ENCODE results near the gene DNM3.
"Not testable (repeated sequence)": the region's sequence is repeated elsewhere in the genome, so short reads cannot be mapped to it uniquely, and the experiment has no call there.

DNM3 gene

DNA sequence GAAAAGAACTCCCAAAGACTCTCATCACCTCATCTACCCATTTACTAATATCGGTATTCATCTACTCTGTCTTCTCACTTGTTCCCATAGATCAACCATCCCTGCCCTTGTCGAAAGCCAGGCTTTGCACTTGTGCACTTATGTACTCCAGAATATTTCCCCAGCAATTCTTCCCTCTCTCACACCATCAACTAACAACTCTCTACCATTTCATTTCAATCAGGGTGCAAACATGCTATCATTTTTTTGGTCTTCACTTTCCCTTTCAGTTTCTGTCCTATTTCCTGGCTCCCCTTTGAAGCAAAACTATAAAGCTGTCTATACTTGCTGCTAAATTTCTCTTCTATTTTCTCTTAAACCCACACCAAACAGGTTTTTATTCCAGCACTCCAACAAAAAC is 585.9 kb downstream of the DNM3 start:
- no peak for DNase-seq (ENCODE audit: low read depth)

DNA sequence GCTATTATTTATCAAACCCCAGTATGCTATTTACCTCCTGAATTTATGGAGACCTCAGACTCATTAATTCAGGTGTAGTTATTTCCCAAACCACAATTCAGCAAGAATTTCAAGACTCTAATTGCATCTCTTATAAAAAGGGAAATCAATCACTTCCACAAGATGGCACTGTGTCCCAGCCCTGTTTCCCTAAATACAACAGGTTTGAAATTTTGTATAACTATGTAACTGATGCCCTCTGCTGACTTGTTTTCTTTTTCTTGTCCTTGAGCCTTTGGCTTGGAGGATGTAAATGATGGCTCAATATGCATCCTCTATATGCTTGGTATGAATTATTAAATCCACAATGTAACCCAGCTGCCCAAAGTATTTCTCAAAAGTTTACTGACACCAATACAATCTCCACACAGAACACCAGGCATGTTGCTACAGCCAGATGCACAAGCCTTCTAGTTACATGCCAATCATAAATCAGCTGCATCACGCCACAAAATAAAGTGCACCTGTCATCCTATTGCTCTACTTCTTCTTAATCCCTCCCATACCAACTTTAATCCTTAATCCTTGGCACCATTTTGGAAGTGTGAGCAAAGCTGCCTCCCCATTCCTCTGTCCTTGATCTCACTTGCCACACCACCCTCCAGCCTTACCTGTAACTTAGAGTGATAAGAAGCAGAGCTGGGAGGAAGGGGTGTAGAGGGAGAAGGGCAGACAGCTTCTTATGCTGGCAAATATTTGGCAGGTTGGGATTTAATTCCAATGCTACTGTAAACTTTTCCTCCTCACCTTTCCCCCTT is 588.2 kb downstream of the DNM3 start:
- DNase-seq (ENCODE audit: low read depth): no peak

DNA sequence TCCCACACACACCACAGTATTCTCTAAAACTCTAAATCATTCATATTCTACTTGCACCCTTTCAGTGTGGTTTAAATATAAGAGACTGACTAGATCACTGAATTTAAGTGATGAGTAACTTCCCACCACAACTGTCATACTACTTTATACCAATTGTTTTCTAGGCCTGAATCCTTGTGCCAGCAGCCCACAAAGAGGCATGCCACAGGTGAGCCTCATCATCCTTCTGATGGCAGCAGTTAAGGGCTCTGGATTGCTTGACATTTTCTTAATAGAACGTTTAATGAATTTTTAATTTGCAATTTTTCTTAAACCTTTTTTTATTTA is 588.8 kb downstream of the DNM3 start:
- DNase-seq (ENCODE audit: low read depth): no peak

DNA sequence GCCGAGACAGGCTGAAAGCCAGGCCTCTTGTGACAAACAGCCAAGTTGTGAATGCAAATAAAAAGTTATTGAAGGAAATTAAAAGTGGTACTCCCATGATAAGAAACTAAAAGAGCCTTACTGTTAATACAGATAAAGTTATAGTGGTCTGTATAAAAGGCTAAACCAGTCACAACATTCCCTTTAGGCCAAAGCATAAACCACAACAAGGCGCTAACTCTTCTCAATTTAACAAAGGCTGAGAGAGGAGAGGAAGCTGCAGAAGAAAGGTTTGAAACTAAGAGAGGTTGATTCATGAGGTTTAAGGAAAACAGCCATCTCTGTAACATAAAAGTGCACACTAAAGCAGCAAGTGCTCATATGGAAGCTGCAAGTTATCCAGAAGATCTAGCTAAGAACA is 589.9 kb downstream of the DNM3 start:
- DNase-seq (ENCODE audit: low read depth): no peak

DNA sequence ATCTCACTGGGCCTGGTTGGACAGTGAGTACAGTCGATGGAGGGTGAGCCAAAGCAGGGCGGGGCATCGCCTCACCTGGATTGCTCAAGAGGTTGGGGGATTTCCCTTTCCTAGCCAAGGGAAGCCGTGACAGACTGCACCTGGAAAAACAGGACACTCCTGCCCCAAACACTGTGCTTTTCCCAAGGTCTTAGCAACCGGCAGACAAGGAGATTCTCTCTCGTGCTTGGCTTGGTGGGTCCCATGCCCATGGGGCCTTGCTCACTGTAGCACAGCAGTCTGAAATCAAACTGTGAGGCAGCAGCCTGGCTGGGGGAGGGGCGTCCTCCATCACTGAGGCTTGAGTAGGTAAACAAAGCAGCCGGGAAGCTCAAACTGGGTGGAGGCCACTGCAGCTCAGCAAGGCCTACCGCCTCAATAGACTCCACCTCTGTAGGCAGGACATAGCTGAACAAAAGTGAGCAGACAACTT is 590.5 kb downstream of the DNM3 start:
- no peak for DNase-seq (ENCODE audit: low read depth)

DNA sequence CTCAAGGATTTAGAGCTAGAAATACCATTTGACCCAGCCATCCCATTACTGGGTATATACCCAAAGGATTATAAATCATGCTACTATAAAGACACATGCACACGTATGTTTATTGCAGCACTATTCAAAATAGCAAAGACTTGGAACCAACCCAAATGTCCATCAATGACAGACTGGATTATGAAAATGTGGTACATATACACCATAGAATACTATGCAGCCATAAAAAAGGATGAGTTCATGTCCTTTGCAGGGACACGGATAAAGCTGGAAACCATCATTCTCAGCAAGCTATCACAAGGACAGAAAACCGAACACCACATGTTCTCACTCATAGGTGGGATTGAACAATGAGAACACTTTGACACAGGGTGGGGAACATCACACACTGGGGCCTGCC is 595.9 kb downstream of the DNM3 start:
- DNase-seq (ENCODE audit: low read depth): not testable (repeated sequence)

DNA sequence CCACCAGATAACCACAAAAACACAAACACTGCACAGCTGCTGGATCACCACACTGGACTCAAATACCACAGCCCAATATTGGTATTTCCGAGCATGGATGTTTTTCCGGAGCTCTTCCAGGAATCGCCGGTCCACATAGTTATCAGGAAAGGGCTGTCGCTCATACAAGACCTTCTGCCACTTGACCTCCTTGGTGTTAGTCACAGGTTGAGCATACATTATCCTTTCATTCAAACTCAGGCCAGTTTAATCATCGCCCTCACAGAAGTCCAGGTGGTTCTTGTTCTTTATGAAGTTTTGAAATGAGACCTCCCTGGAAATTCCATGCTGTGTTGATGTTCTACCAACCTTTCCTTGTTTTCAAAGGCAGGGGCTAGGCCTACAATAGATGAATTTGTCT is 601.1 kb downstream of the DNM3 start:
- no peak for DNase-seq (ENCODE audit: low read depth)

DNA sequence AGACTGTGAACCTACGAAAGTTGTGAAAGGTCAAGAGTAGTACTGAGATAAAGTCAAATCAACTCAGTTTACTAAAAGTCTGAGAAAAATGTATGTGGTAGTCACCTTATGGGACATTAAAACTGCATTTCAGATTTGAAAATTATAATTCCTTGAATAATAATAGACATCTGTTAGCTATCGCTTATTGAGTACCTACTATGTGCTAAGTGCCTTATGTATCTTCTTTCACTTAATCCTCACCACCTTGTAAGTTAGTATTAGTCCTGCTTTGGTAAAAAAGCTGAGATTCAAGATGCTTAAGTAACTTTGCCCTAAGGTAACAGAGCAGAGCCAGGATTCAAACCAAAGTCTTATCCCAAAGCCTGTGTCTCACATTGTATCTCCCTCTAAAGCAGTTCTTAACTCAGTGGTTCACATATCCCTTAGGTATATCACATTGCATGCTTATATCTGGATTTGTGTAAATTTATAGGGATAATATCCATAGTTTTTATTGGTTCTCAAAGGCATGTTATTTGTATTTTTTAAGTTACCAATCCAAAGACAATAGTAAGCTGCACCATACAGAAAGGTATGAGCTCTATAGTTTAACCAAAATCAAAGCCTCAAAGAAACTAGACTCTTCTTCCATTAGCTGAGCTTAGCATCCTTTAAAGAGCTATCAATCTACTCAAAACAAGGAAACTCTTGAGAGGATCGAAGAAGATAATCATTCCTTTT is 601.7 kb downstream of the DNM3 start:
- DNase-seq (ENCODE audit: low read depth): no peak

DNA sequence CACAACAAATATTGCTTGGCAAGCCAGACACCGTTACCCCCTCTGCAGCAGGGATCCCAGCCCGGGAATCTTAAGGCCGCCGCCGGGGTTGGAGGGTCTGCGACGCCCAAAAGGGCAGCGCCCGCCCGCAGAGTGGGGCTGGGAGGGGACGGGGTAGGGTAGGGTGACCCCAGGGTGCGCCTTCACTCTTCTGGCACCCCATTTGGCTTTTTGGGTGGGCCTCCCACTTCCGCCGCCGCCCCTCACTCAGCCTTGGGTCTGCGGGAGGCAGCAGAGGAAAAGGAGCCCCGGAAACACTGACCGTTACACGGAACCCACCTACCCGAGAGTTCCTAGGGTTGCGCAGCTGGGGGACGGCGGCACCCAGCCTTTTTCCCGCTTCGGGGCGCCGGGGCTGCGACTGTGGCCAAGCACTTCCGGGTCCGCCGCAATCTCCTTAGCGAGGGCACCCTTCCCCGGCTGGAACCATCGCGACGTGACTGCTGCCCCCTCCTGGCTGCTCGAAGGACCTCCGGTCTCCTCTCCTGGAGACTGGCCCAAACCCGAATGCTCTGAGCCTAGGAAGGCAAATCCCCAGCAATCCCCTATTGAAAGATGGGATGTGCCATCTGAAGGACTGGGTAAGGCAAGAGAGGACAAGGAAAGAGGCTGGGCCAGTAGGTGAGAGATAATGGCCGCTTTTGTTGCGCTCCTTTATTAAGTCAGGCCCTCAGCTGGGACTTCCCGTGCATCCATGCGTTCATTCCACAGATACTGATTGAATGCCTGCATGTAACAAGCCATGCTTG is 602.6 kb downstream of the DNM3 start, which contains the start of gene PIGC:
Gene PIGC (minus strand): TSS at position 404 of the 788 bp plus-strand sequence. CDS start 1,447 bp downstream, outside the sequence.
- DNase-seq (ENCODE audit: low read depth): peak; percentile 88

DNA sequence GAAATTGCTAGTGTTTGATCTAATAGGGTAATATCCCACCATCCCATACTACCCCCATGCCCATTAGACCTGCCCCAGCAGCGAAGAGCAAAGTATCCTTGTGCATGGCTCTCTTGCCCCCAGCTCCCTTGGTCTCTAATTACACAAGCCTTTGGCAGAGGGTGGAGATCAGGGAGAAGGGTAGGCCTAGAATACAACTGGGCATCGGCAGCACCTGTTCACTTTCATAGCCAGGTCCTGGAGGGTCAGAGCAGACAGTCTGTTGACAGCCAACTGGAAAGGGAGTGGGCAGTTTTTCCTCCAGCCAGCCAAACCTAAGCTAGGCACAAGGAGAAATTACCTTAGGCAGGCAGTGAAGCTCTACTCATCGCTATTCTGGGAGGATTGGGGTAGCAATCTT is 605.2 kb downstream of the DNM3 start:
- DNase-seq (ENCODE audit: low read depth): no peak

DNA sequence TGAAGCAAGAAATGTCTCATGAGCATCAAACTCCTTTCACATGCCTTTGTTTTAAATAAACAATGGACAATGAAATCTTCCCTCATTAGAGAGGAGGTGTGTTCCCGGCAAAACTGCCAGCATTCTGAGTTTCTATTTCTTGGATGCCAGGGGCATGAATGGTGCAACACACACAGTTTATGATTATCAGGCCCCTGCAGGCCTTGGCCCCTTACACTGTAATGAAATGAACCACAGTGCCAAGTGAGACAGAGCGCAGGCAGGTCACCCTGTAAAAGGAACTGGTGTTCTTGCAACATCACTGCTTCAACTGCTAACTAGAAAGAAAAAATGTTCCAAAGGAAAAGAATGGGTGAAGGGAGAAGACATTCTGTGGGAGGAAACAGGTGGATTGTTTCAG is 606.3 kb downstream of the DNM3 start:
- DNase-seq (ENCODE audit: low read depth): no peak

DNA sequence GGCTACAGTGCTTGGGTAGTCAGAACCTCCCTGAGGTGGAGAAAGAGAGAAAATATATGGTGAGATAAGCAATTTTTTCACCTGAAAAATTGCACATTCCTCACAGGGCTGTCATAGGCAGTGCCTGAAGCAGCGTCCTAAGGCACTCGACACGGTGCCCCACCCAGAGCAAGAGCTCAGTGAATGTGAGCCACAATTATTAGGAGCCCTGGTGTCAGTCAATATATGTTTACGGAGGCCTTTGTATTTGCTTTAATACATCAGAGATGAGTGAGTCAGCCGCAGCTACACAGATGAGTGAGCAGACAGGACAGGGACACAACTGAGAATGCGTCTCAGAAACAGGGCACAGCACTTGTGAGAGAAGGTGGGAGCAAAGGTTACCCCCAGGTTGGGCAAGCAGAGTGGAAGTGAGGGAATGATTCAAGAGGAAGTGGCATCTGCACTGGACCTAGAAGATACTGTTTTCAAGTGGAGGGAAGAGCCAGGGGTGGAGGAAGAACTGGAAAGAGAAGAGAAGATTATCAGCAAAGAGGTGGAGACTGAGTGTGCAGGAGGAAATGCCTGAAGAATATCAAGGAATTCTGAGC is 607.8 kb downstream of the DNM3 start:
- DNase-seq (ENCODE audit: low read depth): no peak

DNA sequence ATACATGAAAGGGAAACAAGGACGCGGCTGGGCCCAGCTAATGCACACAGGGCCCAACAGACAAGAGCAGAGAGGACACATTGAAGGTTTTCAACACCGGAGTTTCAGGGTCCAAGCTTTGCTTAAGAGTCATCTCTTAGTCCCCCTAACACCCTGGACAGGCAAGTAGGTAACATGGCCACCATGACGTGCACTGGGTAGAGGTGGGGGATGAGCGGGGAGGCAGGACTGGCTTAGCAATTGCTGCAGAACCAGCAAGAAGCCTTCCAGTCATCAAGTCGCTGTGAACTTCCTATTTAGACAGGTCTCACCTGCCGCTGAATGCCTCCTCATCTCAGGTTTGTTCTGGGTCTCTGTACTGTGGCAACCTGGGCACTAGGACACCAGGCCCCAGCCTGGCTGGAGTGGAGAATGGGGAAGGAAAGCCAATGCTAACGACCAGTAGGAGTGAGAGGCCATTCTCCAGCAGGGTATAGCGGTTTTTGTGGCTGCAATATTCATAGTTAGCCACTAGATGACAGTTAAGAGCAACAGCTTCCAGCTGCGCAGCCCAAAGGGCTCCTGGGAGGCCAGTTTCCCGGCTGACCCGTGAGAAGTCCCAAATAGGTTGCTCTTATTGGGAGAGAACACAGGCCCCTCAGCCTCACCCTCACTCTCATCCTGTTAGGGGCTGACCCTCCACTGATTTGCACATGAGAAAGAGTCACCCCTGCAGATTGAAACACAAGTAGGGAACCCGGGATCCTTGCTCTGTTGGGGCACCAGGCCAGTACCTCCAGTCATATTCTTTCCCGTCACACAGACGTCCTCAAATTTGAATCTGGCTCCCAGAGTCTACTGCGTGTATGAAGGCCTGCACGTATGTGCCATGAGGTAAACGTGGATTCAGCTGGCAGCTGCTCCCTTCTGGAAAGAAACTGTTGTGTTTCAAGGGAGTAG is 608.6 kb downstream of the DNM3 start:
- DNase-seq (ENCODE audit: low read depth): no peak

DNA sequence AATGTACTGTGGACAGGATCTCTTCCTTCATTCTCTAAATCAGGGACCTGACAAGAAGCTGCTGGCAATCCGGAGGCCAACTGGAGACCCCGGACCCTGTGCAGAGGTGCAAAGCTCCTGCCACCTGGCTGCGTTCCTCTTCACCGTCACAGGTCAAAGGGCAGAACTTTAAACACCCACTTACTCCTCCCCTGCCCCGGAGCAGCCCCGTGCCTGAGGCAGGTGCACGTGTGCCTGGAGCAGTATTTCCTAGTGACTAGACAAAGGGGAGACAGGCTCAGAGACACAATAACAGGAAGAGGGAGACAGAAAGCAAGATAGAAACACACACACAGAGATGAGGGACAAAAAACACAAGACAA is 609.2 kb downstream of the DNM3 start:
- DNase-seq (ENCODE audit: low read depth): no peak

DNA sequence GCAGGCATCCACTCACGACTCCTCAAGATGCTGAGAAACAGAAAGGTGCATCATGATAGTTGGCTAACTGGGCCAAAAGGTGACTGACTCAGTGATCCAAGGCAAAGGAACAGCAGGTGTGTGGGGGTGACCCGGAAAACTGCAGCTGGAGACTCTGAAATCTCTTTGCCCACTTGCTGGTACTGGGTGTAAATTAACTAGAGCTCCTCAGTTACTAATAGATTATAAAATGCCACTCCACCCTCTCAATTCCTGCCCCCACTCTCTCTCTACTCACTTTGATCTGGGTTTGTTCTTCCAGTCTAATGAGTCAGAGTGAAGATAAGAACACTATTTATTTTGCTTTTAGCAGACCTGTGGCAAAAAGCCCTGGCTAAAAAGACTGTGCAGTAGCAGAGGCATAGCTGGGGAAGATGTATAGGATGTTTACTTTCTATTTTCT is 609.7 kb downstream of the DNM3 start:
- DNase-seq (ENCODE audit: low read depth): no peak

DNA sequence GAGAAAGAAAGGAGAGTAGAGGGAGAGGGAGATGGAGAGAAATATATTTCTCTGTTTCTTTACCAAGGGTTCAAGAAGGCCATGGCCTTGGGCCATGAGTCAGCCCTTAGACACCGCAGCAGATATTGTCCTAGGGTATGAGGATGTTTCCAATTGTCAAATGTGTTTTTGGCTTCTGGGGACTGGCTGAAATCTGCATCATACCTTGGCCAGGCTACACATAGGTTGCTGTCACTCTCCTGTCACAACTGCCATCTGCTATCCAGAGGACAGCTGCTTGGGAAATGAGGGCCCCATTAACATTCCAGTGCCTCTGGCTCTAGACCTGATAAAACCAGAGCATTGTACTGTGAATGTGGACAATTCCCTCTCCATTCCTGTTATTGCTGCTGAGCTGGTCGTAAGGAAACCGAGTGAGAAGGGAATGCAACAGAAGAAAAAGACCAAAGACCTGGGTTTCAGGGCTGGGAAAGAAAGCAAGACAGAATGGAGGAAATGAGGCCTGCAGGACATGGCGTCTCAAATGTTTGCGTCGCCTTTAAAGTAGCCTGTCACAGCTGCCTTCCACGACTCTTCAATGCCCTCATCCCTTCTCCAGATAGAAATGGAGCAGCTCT is 611.3 kb downstream of the DNM3 start:
- no peak for DNase-seq (ENCODE audit: low read depth)

DNA sequence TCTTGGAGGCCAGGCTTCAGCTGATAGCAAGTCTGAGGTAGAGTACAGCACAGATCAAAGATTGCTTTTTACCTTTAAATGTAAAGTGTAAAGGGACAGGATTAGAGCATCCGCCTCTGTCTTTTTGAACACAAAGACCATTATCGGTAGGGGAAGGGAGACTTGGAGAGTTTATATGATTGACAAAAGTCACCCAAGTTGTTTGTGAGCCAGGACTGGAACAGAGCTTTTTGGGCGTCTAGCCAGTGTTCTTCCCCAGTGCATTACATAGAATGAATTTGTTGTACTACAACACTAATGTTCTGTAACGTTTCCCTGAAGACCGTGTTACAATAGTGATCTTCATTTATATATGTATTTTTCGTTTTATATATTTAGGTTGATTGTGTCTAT is 611.9 kb downstream of the DNM3 start:
- no peak for DNase-seq (ENCODE audit: low read depth)

DNA sequence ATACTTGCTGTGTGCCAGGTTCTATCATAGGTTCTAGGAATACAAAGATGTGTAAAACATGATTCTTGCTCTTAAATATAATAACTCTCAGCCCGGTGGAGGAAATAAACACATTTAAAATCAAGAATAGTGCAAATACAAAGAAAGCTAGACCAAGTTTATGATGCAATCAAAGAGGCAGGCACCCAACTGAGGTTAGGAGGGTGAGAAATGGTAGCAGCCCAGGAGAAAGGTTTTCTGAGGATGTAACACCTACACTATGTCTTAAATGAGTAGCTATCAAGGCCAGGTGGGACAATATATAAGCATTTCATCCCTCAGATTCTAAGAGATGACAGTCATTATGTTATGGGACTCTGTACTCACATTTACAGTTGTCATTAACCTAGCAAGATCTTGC is 612.3 kb downstream of the DNM3 start:
- DNase-seq (ENCODE audit: low read depth): no peak

DNA sequence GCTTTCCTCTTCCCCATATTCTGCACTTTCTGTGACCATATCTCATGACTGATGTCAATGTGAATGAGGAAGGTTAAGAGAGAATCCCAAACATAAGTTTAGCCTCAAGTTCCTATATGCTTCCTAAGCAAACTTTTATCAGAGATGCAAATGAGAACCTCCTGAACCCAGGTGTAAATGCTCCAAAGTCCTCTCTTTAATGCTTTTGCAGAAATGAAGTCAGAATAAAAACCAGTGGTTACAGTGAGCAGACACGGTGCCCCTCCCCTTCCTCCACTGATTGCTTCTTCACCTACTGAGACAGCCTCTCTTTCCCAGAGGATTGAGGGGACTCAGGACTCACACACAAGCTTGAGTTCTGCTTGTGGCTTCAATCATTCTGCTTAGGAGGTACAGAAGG is 614.2 kb downstream of the DNM3 start:
- DNase-seq (ENCODE audit: low read depth): no peak

DNA sequence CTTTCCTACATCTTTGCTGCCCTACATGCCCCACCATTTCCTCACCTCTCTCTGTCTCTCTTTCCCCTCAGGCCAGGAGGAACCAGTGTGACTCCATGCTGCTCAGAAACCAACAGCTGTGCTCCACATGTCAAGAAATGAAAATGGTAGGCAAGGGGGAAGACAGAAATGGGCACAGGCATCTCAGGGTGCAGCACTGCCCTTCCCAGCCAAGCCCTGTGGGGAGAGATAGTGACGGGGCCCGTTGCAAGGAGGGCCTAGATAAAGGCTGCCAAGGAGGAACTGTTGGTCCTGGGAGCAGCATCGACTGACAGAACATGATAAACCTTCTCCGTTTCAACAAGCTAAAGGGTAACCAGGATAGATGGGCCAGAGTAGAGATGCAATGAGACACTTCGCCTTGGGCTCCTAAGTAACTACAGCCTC is 615.1 kb downstream of the DNM3 start:
- no peak for DNase-seq (ENCODE audit: low read depth)

Data from stimulated activated CD8-positive, alpha-beta memory T cell treated with anti-CD3 and anti-CD28 coated beads, Interleukin-12 subunit alpha, Interleukin-12 subunit beta, amount 100 ng/mL, for 1 hour (primary cell).